Transverse colon (tissue), 3 donors: ENCODE measurements around the gene DAAM1.

Experiments used
- POLR2A ChIP-seq: fragments of 450-650 bp; IDR thresholded peaks from one replicate; pipeline ENCODE4 v1.6.1; 2016; ENCODE audit warnings: antibody characterized with exemption, mild to moderate bottlenecking, moderate library complexity
- TF ChIP-seq, protein P1 (sequence below), 5 experiments: fragments of 200-600 bp in 3 of 5; fragments of 450-650 bp in 2 of 5; sonication (generic) in 3 of 5; IDR thresholded peaks; 1 replicate in 2 of 5; 2 replicates in 3 of 5; pipeline ENCODE4 v1.5.1; 2016 to 2017; ENCODE audit warnings: antibody characterized with exemption in 5 of 5, inconsistent platforms in 3 of 5, mild to moderate bottlenecking in 2 of 5, moderate library complexity in 1 of 5

DNA sequence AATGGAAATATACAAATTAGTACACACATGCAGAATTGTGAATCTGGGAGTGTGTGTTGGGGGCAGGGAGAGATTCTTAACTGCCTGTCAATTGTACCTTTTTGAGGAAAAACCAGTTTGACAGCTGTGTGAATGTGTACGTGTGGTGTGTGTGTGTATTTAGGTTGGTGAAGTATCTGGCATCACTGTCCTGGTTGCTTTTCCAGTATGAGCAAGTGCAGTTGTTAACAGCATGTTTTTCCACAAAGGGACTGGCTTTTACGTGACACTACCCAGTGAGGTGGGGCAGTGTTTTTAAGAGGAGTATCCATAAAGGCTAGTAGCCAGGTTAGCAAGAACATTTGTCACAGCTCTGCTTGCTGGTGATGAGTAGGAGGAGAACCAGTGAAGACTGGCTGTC lies 56.1 kb downstream of the DAAM1 start:
- TF ChIP-seq, protein P1, sequence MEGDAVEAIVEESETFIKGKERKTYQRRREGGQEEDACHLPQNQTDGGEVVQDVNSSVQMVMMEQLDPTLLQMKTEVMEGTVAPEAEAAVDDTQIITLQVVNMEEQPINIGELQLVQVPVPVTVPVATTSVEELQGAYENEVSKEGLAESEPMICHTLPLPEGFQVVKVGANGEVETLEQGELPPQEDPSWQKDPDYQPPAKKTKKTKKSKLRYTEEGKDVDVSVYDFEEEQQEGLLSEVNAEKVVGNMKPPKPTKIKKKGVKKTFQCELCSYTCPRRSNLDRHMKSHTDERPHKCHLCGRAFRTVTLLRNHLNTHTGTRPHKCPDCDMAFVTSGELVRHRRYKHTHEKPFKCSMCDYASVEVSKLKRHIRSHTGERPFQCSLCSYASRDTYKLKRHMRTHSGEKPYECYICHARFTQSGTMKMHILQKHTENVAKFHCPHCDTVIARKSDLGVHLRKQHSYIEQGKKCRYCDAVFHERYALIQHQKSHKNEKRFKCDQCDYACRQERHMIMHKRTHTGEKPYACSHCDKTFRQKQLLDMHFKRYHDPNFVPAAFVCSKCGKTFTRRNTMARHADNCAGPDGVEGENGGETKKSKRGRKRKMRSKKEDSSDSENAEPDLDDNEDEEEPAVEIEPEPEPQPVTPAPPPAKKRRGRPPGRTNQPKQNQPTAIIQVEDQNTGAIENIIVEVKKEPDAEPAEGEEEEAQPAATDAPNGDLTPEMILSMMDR (IDR thresholded peaks at IDR 0.05): no peak
- no peak for TF ChIP-seq POLR2A
